ENCODE data around the gene ULBP3. TPM values are rescaled to one million over a fixed set of nuclear protein-coding genes. Genes with fewer than 3 reads are reported as not detected.

The ULBP3 gene
- 3.0 TPM for total RNA-seq
- long read RNA-seq, transcript ULBP3-201 (5 exons, 988 nt), result major isoform, 5 of 6 reads
- long read RNA-seq, partial matches to known transcripts, result 0 of 6 reads
- long read RNA-seq, other reads (novel, unspliced or antisense), result 1 of 6 reads

DNA sequence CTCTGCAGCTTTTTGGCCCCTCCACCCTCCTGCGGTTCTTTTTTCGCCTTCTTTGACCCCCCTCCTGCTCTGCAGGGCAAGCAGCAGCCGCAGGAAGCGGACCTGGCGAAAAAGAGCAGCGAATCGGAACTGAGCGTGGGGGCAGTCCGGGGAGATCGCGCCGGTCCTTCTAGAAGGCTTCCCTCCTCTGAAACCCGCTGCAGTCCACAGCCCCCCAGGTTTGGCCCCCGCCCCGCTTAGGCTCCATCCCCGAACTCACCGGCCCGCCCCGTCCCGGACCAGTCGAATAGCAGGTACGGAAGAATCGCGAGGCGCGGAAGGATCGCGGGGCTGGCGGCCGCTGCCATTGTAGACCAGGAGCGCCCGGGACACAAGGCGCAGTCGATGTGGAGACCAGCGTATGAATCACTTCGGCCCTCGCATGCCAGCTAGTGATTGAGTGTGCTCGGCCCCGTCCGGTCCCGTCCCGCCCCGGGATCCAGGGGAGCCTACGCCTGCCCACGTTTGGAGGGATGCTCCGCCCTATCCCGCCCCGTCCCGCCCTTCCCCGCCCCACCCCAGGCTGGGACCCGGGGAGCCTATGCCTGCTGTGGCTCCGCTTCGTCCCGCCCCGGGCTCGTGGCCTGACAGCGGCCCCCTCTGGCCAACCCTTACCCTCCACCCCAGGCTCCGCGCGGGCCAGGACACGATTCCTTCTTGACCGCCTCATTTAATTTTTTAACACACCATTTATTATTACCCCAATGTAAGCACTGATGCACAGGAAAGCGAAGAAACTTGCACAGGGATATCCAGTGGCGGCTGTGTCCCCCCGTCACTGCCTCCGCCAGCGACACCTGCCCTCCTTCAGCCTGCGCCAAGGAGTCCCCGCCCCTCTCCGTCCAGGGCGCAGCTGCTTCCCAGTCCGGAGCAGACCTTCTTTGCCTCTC, at the start of gene ULBP3:
Gene ULBP3 (minus strand): TSS at position 402 of the 929 bp plus-strand sequence. CDS start 55 bp downstream, at position 347.
- peak; percentile 94 for DNase-seq (ENCODE audit: low spot score)

DNA sequence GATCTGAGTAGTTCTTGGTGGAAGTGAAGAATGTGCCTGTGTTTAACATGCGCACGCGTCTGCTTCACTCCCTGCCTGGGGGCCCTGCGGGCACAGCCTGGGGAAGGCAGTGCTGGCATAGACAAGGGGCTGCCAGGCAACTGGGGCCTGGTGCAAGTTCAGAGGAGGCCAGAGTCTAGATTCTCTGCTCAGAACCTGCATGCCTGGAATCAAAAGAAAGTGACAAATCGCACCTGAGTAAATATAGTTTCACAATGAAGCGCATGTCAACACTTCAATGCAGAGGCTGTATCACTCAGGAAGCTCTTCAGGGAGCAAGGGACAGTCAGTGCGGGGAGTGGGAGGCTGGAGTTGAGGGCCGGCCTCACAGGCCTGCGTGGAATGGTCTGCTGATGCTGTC, 49.7 kb upstream of the ULBP3 start:
- DNase-seq (ENCODE audit: low spot score), result no peak

DNA sequence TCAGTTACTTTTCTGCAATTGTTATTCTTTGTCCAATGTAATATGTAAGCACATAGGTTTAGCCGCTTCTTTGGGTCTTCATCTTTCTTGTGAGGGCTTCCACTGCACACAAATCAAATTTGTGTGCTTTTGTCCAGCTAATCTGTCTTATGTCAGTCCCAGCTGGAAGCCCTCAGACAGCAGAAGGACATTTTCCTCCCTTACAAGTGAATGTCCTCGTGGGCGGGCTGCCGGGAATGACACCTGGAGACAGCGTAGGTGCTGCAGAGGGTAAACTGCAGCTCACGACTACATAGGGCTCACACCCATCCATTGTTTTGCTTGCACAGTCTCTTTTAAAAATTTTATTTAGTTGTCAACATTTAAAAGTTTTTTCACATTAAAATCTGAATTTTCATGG, 49.3 kb upstream of the ULBP3 start:
- DNase-seq (ENCODE audit: low spot score), result no peak

DNA sequence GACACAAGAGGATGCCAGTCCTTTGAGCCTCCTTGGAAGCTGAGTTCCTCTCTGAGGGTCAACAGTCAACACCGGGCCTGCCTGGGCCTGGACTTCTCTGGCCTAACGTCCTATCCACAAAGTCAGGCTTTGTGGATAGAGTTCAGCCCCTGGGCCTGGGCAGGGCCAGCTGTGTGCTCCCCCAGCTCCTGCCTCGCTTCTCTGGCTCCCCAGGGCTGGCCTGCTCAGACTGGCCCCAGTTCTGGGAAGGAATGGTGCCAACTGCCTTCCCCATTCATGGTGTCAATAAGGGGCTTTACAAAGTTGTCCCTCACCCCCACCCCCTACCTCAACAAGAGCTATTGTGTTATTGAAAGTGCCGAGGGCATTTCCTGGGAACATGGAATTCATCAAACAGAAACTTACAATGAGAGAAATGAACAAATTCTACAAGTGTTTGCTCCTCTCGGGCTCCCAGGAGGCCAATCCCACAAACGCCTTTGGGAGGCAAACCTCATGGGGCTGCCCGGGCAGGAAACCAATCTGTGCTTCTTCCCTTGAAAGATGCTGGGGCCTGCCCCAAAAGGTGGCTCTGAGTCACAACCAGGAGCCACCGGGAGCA, 47.4 kb upstream of the ULBP3 start:
- DNase-seq (ENCODE audit: low spot score), result no peak

DNA sequence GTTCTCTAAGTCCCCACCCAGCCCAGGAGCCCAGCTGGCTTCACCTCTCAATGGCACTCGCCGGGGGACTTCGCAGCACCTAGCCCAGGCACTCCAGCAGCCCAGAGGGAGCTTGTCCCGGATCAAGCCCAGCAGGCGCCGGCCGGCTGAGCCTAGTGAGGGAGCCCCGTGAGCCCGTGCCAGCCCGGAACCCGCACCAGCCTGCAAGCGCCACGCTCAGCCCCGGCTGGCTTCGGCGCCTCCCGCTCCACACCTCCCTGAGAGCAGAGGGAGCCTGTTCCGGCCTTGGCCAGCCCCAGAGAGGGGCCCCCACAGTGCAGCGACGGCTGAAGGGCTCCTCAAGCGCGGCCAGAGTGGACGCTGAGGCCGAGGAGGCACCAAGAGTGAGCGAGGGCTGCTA, 46.8 kb upstream of the ULBP3 start:
- DNase-seq (ENCODE audit: low spot score), result no peak

DNA sequence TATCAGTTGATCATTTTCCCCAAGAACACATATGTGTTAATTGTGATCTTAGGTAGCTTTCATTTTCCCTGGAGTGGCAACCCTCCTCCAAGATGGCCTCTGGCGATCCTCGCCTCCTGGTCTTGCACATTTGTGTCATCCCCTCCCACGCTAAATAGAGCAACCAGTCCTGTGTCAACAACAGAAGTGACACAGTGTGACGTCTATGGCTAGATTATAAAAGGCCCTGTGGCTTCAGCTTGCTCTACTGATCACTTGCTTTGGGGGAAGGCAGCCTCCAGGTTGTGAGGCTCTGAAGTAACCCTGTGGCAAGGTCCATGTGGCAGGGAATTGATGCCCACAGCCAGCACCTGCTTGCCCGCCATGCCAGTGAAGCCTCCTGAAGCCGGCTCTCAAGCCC, 43.3 kb upstream of the ULBP3 start:
- peak; percentile 75 for DNase-seq (ENCODE audit: low spot score)

DNA sequence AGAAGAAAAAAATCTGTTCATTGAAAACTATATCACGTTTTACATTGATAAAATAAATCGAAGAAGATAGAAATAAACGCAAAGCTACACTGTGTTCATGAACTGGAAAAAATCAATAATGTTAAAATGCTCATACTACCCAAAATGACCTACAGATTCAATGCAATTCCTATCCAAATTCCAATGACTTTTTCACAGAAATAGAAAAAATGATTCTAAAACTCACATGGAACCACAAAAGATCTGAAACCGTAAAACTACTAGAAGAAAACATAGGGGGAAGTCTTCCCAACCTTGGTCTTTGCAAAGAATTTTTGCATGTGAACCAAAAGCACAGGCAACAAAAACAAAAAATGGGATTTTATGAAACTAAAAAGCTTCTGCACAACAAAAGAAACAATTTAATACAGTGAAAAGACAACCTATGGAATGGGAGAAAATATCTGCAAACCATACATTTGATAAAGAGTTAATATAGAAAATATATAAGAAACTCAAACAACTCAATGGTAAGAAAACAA, 33.9 kb upstream of the ULBP3 start:
- no peak for DNase-seq (ENCODE audit: low spot score)

DNA sequence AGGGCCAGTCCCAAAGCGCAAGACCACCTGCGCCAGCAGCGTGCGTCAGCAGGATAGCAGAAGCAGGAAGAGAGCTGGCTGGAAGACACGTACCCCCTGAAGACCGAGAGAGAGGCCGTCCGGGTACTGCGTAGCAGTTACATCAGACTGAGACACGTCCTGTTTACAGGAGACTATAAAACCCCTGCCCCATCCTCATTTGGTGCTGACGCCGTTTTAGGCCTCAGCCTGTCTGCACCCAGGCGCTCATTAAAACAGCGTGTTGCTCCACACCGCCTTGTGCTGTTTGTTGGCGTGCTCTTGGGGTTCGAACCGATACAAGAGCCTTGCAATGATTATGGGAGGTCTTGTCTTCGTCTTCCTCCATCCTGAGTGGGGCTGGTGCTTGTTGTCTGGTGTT, 31.8 kb upstream of the ULBP3 start:
- peak; percentile 79 for DNase-seq (ENCODE audit: low spot score)

DNA sequence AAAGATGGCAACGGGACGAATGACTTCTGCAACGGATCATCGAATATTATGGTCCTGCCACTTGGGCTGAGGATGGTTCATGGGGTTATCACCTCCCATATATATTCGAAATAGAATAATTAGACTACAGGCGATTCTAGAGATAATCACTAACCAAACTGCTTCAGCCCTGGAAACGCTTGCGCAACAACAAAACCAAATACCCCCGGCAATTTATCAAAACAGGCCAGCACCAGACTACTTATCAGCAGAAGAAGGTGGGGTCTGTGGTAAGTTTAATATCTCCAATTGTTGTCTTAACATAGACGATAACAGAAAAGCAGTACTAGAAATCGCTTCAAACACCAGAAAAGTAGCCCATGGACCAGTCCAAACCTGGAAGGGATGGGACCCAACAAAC, 31.0 kb upstream of the ULBP3 start:
- DNase-seq (ENCODE audit: low spot score), result peak; percentile 0

DNA sequence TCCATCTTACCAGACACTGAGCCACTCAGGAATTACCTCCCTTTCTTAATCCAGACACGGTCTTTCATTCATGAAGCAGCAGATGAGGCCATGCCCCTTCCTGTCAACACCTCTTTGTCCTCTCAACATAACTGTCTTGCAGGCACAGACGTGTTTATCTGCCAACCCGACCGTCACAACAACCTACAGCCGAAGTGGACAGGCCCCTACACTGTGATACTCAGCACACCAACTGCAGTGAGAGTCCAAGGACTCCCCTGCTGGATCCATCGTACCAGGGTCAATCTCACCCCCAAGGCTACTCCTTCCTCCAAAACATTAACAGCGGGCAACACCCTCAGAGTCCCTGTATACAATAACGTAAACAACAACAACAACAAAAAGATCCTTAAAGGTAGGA, 30.6 kb upstream of the ULBP3 start:
- peak; percentile 39 for DNase-seq (ENCODE audit: low spot score)

DNA sequence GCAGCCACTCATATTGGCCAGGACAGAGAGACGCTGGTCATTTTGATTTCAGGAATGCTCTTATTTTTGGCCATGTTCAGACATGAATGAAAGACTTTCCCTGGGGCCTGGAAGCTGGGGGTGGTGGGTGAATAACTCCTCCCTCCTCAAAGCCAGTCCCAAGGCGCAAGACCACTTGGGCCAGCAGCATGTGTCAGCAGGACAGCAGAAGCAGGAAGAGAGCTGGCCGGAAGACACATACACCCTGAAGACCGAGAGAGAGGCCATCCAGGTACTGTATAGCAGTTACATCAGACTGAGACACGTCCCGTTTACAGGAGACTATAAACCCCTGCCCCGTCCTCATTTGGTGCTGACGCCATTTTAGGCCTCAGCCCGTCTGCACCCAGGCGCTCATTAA, 29.2 kb upstream of the ULBP3 start:
- DNase-seq (ENCODE audit: low spot score), result no peak

DNA sequence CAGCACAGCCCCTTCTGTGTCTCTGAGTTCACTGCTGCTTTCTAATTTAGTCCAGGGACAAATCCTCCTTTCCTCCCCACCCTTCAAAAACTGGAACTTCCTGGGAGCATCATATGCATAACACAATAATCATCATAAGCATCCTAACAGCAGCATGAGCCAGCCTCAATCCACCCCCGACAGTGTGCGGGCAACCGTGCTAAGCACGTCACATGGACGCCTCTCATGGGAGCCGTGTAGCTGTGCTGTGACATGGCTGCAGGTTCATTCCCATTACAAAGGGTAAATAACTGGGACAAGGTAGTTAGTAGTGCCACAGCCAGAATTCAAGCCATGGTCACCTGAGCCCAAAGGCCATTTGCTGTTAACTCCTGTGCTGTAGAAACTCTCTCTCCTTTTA, 24.5 kb upstream of the ULBP3 start:
- peak; percentile 57 for DNase-seq (ENCODE audit: low spot score)

DNA sequence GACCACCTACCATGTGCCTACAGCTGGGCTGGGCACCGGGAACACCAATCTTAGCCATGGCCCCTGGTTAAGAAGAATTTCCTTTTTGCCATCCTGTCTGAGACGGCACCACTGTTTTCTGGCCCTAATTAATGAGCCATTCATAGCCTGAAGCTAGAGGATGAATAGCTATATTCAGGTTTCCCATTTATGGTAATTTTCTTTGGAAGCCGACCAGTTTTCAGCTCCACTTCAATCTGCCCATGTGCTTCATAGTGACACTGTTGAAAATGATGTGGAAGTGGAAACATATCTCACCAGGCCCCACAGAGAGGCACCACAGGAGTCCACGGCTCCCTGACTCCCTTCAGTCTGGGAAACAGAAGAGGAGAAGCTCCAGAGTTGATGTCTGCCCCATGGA, 22.6 kb upstream of the ULBP3 start:
- DNase-seq (ENCODE audit: low spot score), result peak; percentile 33

DNA sequence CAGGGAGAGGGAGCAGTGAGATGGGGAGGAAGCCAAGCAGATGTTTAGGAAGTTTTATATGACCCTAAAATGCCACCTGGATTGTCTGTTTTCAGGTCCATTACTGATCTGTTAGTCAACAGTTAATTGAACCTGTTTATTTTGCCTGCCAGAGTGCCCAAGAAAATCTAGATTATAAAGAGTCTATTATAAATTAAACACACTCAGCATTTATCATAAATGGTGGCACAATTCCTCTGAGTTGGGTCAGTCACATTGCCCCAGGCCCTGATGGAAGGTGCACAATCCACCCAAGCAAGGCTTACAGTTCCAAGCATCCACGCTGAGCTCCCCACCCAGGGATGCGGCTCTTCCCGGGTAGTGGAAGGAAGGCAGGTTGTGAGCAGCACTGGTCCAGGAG, 21.4 kb upstream of the ULBP3 start:
- peak; percentile 79 for DNase-seq (ENCODE audit: low spot score)

DNA sequence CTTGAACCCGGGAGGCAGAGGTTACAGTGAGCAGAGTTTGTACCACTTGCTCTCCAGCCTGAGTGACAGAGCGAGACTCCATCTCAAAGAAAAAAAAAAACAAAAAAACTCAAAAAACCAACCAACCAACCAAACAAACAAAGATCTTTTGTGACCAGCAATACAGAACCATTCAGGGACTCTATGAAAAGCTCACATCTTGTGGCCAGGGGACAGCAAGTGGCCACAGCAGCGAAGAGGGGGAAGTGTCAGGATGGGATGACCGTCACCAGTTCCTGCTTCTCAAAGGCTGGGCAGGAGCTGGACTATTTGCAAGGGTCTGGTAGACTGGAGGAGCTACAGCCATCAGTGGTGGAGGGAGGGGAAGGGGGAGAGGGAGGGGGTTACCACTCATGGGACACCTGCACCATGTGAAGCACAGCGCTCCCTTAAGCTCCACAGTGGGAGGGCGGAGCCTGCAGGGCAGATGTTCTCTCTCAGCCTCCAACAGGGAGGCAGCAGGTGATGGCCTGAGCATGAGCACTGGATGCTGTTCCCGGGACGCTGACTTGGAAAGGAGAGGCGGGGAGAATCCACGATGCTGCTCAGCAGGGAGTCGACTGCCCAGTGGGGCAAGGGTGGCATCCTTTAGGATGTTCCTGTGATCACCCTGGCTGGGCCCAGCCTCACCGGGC, 19.7 kb upstream of the ULBP3 start:
- peak; percentile 30 for DNase-seq (ENCODE audit: low spot score)

DNA sequence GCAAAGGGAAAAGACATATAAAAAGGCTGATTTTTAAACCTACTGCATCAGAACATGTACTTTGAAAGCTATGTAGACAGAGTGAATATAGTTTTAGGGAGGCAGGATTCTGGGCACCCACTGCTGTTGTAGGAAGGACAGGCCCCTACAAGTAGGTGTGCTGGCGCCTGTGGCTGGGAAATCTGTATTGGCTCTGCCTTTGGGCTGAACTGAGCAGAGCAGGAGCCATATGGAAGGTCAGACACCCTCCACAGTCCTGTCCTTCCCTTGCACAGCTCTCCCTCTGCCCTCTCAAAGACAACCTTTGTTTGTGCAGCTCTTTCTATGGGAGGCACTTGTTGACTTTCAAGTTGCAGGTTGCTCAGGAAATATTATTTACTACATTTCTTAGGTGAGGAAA, 18.4 kb upstream of the ULBP3 start:
- peak; percentile 72 for DNase-seq (ENCODE audit: low spot score)

DNA sequence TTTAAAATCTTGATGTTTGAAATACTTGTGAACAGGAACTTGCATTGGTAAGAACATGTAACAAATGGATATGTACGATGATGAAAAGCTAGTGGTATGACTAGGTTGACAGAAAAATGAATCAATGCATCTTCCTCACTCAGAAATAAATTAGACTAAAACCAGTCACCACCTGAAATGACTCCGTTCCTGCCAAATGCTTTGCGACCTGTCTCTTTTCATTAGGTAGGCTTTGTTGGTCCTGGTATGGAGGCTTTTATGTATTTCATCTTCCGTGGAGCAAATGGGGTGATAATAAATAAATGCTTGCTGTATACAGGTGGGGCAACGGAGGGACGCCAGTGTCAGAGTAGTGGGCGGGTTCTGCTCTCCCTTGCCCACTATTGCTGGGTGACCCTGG, 17.1 kb upstream of the ULBP3 start:
- DNase-seq (ENCODE audit: low spot score), result no peak

DNA sequence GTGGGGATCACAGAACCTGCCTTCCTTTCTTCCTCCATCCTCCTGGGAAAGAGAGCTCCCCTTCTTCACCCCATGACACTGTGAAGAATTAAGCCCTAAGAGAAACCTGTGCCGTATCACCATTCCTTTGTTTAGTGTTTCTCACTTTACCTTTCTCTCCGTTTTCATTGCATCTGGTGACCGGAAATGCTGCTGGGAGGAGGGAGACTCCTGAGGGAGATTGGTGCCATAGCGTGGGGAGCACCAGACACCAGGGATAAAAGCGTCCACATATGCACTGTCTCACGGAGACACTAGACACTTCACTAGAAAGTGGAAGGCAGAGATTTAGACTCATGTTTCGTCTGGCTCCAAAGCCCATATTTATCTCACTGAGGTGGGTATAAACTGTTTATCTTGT, 15.5 kb upstream of the ULBP3 start:
- DNase-seq (ENCODE audit: low spot score), result peak; percentile 33

DNA sequence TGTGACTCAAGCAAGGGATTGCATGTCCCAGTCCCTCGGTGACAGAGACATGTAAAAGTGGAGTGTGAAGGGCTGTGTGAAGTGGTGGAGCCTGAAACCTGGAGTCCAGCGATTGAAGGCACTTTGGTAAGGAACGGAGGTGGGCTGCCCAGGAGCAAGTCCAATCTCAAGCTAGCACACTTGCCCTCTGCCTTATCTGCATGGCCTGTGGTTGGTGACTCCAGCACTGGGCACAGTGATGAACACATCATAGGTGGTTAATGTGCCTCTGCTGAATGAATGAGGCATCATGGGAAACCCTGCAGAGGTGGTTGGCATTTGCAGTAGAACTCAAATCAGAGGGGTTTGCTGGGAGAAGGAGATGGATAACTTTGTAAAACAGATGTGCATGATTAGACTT, 14.9 kb upstream of the ULBP3 start:
- peak; percentile 65 for DNase-seq (ENCODE audit: low spot score)

DNA sequence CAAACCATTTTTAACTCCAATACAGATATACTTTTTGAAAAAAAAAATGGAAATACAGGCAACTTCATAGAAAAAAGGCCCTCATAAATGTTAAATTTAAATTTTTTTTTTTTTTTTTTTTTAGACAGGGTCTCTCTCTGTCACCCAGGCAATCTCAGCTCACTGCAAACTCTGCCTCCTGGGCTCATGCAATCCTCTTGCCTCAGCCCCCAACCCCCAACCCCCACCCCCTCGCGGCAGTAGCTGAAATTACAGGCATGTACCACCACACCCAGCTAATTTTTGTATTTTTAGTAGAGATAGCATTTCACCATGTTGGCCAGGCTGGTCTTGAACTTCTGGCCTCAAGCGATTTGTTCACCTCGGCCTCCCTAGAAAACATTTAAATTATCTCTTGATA, 12.8 kb upstream of the ULBP3 start:
- peak; percentile 4 for DNase-seq (ENCODE audit: low spot score)

DNA sequence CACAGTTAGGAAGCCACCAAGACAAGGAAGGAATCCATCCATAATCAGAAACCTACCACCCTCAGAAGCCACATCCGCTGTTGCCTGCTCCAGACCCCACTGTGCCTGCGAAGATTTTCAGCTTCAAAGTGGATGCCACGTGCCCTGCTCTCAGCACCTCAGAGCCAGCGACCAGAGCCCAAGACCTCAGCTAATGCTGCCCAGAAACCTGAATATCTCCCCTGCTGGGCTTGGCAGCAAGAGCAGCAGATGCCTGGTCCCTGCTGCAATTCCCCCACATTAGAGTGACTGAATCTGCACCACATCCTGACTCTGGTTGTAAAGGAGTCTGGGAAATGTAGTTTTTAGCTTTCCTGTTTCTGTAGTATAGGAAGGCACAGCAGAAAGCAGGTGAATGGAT, 10.7 kb upstream of the ULBP3 start:
- DNase-seq (ENCODE audit: low spot score), result peak; percentile 65

DNA sequence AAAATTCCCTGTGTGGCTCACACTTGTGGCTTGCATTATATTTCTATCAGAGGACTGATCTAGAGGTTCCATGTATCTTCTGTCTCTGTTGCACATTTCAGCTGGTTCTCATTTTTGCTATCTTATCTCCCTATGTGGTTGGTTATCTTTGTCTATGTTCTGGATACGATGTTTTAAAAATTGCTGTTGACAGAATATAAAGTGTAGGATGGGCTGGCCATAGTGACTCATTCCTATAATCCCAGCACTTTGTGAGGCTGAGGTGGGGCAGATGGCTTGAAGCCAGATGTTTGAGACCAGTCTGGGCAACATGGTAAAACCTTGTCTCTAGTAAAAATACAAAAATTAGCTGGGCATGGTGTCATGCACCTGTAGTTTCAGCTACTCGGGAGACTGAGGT, 9.9 kb upstream of the ULBP3 start:
- DNase-seq (ENCODE audit: low spot score), result peak; percentile 11
